Brain microvascular endothelial cell (primary cell): ENCODE measurements around the gene ZNF780B.

ENCODE experiments used
- DNase-seq: peaks from one replicate; pipeline ENCODE4 v3.0.0-alpha.2; 2020
- H3K27ac ChIP-seq: fragments of 250-450 bp; sonication (Bioruptor Pico); 2 replicates; pipeline ENCODE4 v1.5.1; 2020; ENCODE audit warnings: mild to moderate bottlenecking, moderate library complexity
- H3K27me3 ChIP-seq: fragments of 250-450 bp; sonication (Bioruptor Pico); replicated peaks from 2 replicates; pipeline ENCODE4 v1.5.1; 2020; ENCODE audit warnings: mild to moderate bottlenecking
- H3K36me3 ChIP-seq: fragments of 250-450 bp; sonication (Bioruptor Pico); replicated peaks from 2 replicates; pipeline ENCODE4 v1.5.1; 2020; ENCODE audit warnings: mild to moderate bottlenecking
- H3K4me3 ChIP-seq: 2 replicates; pipeline ENCODE4 v1.5.1; 2011; ENCODE audit warnings: low read depth, mild to moderate bottlenecking, control low read depth, low read length, moderate library complexity
- in situ Hi-C: cut with HindIII; loops from 2 replicates; pipeline ENCODE4 v1.10.0; 2017; ENCODE audit warnings: low sequenced_read_pairs, low pct_ligation_motif_present
- TF ChIP-seq, protein P1 (sequence below): IDR thresholded peaks from 2 replicates; pipeline ENCODE4 v1.5.1; 2011; ENCODE audit warnings: low read depth, mild to moderate bottlenecking, moderate library complexity, low read length, control low read depth, inconsistent platforms; ENCODE audit errors: missing control alignments

ZNF780B gene

DNA sequence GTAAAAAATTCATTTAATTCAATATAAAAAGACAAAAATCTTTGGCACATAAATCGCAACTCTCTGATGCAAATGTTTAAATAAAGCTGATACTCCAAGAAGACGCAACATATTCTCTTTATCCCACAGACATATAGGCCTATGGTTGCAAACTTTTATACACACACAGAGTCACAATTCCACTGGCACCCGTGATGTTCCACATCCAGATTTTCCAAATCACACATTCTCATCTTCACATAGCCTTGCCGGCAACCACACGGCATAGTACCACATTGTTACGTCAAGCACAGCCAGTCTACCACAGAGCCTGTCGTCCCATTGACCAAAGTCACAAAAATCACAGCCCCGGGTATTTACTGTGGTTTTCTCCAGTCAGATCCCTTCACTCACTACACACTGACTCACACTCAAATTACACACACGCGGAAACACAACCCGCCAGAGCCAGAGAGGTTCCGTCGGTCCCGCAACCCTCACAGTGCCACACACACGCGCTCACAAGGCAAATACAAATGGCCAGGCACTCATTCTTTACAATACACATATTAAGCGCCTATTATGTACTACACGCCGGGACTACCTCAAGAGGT lies 59.7 kb downstream of the ZNF780B start:
- peak; percentile 69 for DNase-seq
- Histone ChIP-seq H3K27me3 (no peaks in the 10 kb centered on the region), H3K27ac (peak overlapping the region; percentile 92), H3K36me3 (no peaks in the 10 kb centered on the region), H3K4me3 (peak overlapping the region; percentile 90)
- TF ChIP-seq, protein P1, sequence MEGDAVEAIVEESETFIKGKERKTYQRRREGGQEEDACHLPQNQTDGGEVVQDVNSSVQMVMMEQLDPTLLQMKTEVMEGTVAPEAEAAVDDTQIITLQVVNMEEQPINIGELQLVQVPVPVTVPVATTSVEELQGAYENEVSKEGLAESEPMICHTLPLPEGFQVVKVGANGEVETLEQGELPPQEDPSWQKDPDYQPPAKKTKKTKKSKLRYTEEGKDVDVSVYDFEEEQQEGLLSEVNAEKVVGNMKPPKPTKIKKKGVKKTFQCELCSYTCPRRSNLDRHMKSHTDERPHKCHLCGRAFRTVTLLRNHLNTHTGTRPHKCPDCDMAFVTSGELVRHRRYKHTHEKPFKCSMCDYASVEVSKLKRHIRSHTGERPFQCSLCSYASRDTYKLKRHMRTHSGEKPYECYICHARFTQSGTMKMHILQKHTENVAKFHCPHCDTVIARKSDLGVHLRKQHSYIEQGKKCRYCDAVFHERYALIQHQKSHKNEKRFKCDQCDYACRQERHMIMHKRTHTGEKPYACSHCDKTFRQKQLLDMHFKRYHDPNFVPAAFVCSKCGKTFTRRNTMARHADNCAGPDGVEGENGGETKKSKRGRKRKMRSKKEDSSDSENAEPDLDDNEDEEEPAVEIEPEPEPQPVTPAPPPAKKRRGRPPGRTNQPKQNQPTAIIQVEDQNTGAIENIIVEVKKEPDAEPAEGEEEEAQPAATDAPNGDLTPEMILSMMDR, result no peak
- in situ Hi-C loops, result no loop called here

DNA sequence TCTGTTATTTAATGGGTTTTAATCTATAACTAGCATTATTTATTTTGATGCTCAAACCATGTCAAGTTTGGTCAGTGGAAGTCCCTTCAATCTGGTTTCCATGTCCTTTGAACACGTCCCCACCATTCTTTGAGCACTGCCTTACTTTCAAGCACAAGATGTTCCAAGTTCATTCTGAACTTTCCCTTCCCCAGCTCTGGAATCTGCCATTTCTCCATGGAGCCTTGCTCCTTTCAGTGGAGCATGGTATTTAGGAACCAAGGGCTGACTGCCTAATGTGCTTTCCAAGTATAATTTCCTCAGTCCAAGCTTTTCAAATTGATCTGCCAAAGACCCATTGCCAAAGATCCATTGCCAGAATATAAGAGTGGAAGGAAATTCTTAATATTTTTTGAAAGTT lies 60.2 kb downstream of the ZNF780B start:
- Histone ChIP-seq H3K27me3 (no peaks in the 10 kb centered on the region), H3K36me3 (no peaks in the 10 kb centered on the region), H3K4me3 (peak overlapping the region; percentile 90), H3K27ac (no peak overlapping the region)
- in situ Hi-C loops, result no loop called here
- DNase-seq, result no peak
- TF ChIP-seq, protein P1, result no peak

DNA sequence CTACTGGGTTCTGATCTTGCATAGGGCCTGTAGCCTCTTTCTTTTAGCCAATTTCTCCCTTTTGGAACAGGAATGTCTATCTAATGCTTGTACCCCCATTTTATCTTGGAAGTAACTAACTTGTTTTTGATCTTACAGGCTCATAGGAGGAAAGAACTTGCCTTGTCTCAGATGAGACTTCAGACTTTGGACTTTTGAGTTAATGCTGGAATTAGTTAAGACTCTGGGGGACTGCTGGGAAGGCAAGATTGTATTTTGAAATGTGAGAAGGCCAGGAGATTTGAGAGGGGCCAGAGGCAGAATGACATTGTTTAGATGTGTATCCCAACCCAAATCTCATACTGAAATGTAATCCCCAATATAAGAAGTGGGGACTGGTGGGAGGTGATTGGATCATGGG lies 61.7 kb downstream of the ZNF780B start:
- H3K27me3 ChIP-seq, result no peaks in the 10 kb centered on the region
- TF ChIP-seq, protein P1, result no peak
- no peak overlapping the region for H3K4me3 ChIP-seq
- no peak for DNase-seq
- in situ Hi-C loops, result no loop called here
- H3K36me3 ChIP-seq, result no peaks in the 10 kb centered on the region
- no peak overlapping the region for H3K27ac ChIP-seq

DNA sequence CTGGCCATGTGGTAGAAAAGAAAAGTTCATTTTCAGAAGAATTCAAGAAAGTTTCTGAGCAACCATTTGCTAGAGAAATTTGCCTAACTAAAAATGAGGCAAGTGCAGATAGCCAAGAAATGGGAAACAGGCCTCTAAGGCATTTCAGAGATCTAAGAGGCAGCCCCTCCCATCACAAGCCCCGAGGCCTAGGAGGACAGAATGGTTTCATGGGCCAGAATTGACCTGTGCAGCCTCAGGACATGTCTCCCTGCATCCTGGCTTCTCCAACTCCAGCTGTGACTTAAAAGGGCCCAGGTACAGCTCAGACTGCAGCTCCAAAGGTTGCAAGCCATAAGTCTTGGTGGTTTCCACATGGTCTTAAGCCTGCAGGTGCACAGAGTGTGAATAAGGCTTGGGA lies 62.4 kb downstream of the ZNF780B start:
- no peak for DNase-seq
- in situ Hi-C loops, result no loop called here
- TF ChIP-seq, protein P1, result no peak

DNA sequence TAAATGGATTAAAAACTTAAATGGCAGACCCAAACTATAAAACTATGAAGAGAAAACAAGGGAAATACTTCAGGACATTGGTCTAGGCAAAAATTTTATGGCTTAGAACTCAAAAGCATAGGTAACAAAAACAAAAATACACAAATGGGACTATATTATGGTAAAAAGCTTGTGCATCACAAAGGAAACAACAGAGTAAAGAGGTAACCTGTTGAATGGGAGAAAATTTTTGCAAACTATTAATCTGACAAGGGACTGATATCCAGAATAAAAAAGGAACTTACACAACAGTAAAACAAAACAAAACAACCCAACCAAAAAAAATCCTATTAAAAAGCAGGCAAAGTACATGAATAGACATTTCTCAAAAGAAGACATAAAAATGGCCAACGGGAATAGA lies 68.4 kb downstream of the ZNF780B start:
- no peak overlapping the region for H3K4me3 ChIP-seq
- TF ChIP-seq, protein P1, result no peak
- no peak for DNase-seq
- no peaks in the 10 kb centered on the region for H3K27me3 ChIP-seq
- no peak overlapping the region for H3K27ac ChIP-seq
- H3K36me3 ChIP-seq, result no peaks in the 10 kb centered on the region
- in situ Hi-C loops, result no loop called here

More for the DNA sequence above, 62.4 kb downstream of the ZNF780B start:
- Histone ChIP-seq H3K4me3 (no peak overlapping the region), H3K27ac (no peak overlapping the region), H3K27me3 (no peaks in the 10 kb centered on the region), H3K36me3 (no peaks in the 10 kb centered on the region)

DNA sequence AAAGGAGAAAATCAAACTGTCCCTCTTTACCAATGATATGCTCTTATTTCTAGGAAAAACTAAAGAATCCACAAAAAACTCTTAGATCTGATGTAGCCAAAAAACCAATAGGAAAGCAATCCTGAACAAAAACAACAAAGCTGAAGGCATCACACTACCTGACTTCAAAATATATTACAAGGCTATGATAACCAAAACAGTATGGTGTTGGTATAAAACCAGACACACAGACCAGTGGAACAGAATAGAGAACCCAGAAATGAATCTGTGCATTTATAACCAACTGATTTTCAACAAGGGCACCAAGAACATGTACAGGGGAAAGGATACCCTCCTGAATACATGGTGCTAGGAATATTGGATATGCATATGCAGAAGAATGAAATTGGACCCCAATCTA lies 68.9 kb downstream of the ZNF780B start:
- no peaks in the 10 kb centered on the region for H3K27me3 ChIP-seq
- TF ChIP-seq, protein P1, result no peak
- no peak overlapping the region for H3K4me3 ChIP-seq
- H3K36me3 ChIP-seq, result peaks cover 4% of the 10 kb centered on the region
- DNase-seq, result no peak
- in situ Hi-C loops, result no loop called here
- no peak overlapping the region for H3K27ac ChIP-seq
